Smooth muscle cell (in vitro differentiated cells): ENCODE measurements around the gene ANAPC1. TPM values are rescaled to one million over a fixed set of nuclear protein-coding genes. Genes with fewer than 3 reads are reported as not detected.

Experiments used
- DNase-seq: peaks from one replicate; lab custom pipeline; 2025; ENCODE audit not compliant: unreplicated experiment; lab: John Stamatoyannopoulos, UW
- H2AFZ ChIP-seq: fragments of 200-600 bp; sonication (generic); 2 replicates; pipeline ENCODE4 v1.6.0; 2016; ENCODE audit warnings: antibody characterized with exemption, low read depth, mild to moderate bottlenecking
- H3F3A ChIP-seq: fragments of 200-600 bp; sonication (generic); 2 replicates; pipeline ENCODE4 v1.6.0; 2017; ENCODE audit warnings: antibody characterized with exemption, low read depth
- H3K27ac ChIP-seq: fragments of 200-600 bp; sonication (generic); 2 replicates; pipeline ENCODE4 v1.5.1; 2016; ENCODE audit warnings: low read depth, mild to moderate bottlenecking
- H3K27me3 ChIP-seq: fragments of 200-600 bp; sonication (generic); 2 replicates; pipeline ENCODE4 v1.6.1; 2016; ENCODE audit warnings: low read depth, mild to moderate bottlenecking
- H3K36me3 ChIP-seq: fragments of 200-600 bp; sonication (generic); 2 replicates; pipeline ENCODE4 v1.5.1; 2016; ENCODE audit warnings: low read depth
- H3K4me1 ChIP-seq: fragments of 200-600 bp; sonication (generic); 2 replicates; pipeline ENCODE4 v1.5.1; 2016; ENCODE audit warnings: low read depth
- H3K4me2 ChIP-seq: fragments of 200-600 bp; sonication (generic); 2 replicates; pipeline ENCODE4 v1.6.0; 2016; ENCODE audit warnings: mild to moderate bottlenecking
- H3K4me3 ChIP-seq: fragments of 200-600 bp; sonication (generic); 2 replicates; pipeline ENCODE4 v1.5.1; 2016; ENCODE audit warnings: mild to moderate bottlenecking
- H3K79me2 ChIP-seq: fragments of 200-600 bp; sonication (generic); 2 replicates; pipeline ENCODE4 v1.6.0; 2016; ENCODE audit warnings: low read depth, mild to moderate bottlenecking
- H3K9ac ChIP-seq: fragments of 200-600 bp; sonication (generic); 2 replicates; pipeline ENCODE4 v1.6.0; 2016; ENCODE audit warnings: low read depth
- H3K9me3 ChIP-seq: fragments of 200-600 bp; sonication (generic); replicated peaks from 2 replicates; pipeline ENCODE4 v1.5.1; 2016; ENCODE audit warnings: low read depth
- H4K20me1 ChIP-seq: fragments of 200-600 bp; sonication (generic); 2 replicates; pipeline ENCODE4 v1.6.0; 2016; ENCODE audit warnings: low read depth
- WGBS: methylation state at CpG from one replicate; pipeline ENCODE4 v1.1.7; 2016; ENCODE audit warnings: low lambda C conversion rate; 5-methylcytosine and 5-hydroxymethylcytosine counted together
- polyA plus RNA-seq: library from polyadenylated mRNA; unstranded; fragments of >200 nt; fragmentation: Nextera tagmentation; extraction: Ambion mirVana; gene quantifications from 2 replicates; pipeline ENCODE4 v1.2.1, GENCODE V29; 2016
- total RNA-seq: library from RNA; depleted of rRNA; stranded (reverse); fragments of >200 nt; gene quantifications from 2 replicates; pipeline ENCODE4 v1.2.3, GENCODE V29; 2014
- TF ChIP-seq, protein P1 (sequence below): fragments of 200-600 bp; sonication (generic); IDR thresholded peaks from 2 replicates; pipeline ENCODE4 v1.5.1; 2017; ENCODE audit warnings: borderline replicate concordance, mild to moderate bottlenecking, antibody characterized with exemption; ENCODE audit not compliant: insufficient read depth, poor library complexity, severe bottlenecking

Gene ANAPC1, protein sequence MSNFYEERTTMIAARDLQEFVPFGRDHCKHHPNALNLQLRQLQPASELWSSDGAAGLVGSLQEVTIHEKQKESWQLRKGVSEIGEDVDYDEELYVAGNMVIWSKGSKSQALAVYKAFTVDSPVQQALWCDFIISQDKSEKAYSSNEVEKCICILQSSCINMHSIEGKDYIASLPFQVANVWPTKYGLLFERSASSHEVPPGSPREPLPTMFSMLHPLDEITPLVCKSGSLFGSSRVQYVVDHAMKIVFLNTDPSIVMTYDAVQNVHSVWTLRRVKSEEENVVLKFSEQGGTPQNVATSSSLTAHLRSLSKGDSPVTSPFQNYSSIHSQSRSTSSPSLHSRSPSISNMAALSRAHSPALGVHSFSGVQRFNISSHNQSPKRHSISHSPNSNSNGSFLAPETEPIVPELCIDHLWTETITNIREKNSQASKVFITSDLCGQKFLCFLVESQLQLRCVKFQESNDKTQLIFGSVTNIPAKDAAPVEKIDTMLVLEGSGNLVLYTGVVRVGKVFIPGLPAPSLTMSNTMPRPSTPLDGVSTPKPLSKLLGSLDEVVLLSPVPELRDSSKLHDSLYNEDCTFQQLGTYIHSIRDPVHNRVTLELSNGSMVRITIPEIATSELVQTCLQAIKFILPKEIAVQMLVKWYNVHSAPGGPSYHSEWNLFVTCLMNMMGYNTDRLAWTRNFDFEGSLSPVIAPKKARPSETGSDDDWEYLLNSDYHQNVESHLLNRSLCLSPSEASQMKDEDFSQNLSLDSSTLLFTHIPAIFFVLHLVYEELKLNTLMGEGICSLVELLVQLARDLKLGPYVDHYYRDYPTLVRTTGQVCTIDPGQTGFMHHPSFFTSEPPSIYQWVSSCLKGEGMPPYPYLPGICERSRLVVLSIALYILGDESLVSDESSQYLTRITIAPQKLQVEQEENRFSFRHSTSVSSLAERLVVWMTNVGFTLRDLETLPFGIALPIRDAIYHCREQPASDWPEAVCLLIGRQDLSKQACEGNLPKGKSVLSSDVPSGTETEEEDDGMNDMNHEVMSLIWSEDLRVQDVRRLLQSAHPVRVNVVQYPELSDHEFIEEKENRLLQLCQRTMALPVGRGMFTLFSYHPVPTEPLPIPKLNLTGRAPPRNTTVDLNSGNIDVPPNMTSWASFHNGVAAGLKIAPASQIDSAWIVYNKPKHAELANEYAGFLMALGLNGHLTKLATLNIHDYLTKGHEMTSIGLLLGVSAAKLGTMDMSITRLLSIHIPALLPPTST (N-terminal part only)
- total RNA-seq (33.8 and 39.7 TPM in 2 replicates), polyA plus RNA-seq (8.4 and 11.9 TPM in 2 replicates)

DNA sequence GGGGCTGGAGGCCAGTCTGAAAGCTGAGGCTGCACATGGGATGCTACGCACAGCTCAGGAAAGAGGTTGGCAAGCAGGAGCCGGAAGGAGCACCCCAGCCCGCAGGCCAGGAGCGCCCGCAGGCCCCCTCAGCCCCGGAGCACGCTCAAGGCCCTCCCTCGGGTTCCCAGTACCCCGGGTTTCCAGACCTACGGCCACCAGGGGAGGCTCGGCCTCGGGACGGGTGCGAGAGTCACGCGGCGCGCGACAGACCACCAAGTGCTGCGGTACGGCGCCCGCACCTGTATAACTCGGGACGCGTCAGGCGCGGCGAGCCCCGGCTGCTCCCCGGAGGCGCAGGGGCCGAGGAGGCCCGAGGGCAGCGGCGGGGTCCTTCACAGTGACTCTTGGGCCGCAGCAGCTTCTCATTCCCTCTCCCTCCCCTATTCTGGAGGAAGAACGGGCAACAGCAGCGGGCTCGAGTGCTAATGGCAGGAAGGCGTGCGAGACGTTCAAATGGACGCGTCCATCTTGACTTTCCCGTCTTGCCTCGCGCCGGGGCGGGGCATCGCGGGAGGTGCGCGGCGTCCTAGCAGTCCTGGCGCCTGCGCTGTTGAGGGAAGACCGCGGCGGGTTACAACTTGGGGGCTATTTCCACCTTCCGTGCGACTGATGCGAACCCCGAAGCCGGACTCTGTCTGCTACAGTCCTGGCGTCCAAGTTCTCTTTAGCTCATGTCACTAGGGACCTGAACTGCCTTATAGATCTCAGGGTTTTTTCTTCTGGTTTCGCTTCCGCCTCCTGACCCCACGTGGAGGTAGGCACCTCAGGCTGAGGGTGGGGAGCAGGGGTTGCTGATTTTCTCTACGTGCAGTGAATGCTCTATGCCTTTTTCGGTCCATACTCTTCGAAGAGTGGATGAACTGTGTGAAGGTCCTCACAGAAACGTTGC lies at the start of gene ANAPC1:
TSS of gene ANAPC1 (minus strand) at position 533 of the 931 bp plus-strand sequence. CDS start 3,368 bp downstream, outside the sequence.
- H3F3A ChIP-seq = no peaks in the 10 kb centered on the region
- H3K4me3 ChIP-seq = peak within 1 kb of the TSS; percentile 89
- peak within 1 kb of the TSS; percentile 100 for H2AFZ ChIP-seq
- peak within 1 kb of the TSS; percentile 30 for H3K27ac ChIP-seq
- H3K9ac ChIP-seq = peak within 1 kb of the TSS; percentile 80
- H3K4me1 ChIP-seq = peaks cover 5% of the 10 kb centered on the region
- peak within 1 kb of the TSS; percentile 95 for H3K4me2 ChIP-seq
- 2% methylated on average over 73 of the region's 73 CpGs for WGBS
- H3K36me3 ChIP-seq = no peaks in the 10 kb centered on the region
- H3K9me3 ChIP-seq = no peaks in the 10 kb centered on the region
- peaks cover 19% of the 10 kb centered on the region for H3K79me2 ChIP-seq
- H3K27me3 ChIP-seq = no peaks in the 10 kb centered on the region
- no peaks in the 10 kb centered on the region for H4K20me1 ChIP-seq
- TF ChIP-seq, protein P1, sequence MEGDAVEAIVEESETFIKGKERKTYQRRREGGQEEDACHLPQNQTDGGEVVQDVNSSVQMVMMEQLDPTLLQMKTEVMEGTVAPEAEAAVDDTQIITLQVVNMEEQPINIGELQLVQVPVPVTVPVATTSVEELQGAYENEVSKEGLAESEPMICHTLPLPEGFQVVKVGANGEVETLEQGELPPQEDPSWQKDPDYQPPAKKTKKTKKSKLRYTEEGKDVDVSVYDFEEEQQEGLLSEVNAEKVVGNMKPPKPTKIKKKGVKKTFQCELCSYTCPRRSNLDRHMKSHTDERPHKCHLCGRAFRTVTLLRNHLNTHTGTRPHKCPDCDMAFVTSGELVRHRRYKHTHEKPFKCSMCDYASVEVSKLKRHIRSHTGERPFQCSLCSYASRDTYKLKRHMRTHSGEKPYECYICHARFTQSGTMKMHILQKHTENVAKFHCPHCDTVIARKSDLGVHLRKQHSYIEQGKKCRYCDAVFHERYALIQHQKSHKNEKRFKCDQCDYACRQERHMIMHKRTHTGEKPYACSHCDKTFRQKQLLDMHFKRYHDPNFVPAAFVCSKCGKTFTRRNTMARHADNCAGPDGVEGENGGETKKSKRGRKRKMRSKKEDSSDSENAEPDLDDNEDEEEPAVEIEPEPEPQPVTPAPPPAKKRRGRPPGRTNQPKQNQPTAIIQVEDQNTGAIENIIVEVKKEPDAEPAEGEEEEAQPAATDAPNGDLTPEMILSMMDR = no peak
- DNase-seq = peak; percentile 50

DNA sequence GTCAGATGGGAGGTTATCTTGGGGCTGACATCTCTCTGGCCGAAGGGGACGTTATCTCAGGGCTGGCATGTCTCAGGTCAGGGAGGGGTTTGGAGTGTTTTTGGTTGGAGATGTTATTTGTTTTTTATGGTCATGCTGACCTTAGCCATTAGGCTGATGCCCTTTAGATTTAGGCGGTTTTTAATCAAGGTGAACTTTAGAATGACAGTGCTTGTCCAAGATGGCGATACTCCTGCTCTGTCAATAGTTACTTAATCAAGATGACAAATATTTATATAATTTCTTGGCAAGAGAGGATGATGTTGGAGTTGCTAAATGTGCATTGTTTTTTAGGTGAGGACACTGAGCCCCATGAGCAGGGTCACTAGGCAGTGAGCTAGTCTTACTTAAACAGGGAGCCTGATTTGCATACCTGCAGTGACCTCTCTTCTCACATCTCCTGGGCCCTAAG lies 48.9 kb upstream of the ANAPC1 start:
- Histone ChIP-seq H4K20me1 (no peaks in the 10 kb centered on the region), H3K4me1 (no peaks in the 10 kb centered on the region), H3K9me3 (no peaks in the 10 kb centered on the region), H3K4me2 (no peak overlapping the region), H3K9ac (no peak overlapping the region), H2AFZ (no peak overlapping the region), H3K36me3 (no peaks in the 10 kb centered on the region), H3K4me3 (no peak overlapping the region), H3K27me3 (no peaks in the 10 kb centered on the region), H3K79me2 (peaks cover 8% of the 10 kb centered on the region), H3F3A (no peaks in the 10 kb centered on the region), H3K27ac (no peak overlapping the region)
- DNase-seq = no peak
- 82% methylated on average over 4 of the region's 4 CpGs for WGBS
- TF ChIP-seq, protein P1 = no peak

DNA sequence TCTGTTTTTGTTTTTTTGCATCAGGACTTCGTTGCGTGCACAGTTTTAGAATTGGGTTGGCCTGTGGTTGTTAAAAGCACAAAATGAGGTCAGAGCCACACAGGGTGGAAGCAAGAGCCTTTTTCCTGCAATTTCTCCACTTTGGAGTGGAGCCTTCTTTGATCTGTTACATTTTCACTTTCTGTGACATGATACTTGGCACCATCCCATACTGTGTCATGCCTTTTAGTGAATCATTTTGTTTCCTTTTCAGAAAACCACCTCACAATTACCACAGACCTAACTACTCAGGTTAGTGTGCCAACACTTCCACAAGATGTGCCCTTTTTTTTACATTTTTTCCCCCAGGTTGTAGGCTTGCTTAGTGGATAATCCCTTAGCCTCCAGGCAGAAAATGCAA lies 46.9 kb upstream of the ANAPC1 start:
- Histone ChIP-seq H3F3A (peaks cover 11% of the 10 kb centered on the region), H3K27ac (peak overlapping the region; percentile 56), H3K9me3 (no peaks in the 10 kb centered on the region), H3K4me2 (peak overlapping the region; percentile 6), H3K9ac (no peak overlapping the region), H3K36me3 (no peaks in the 10 kb centered on the region), H3K4me1 (no peaks in the 10 kb centered on the region), H3K27me3 (no peaks in the 10 kb centered on the region), H3K4me3 (no peak overlapping the region), H4K20me1 (no peaks in the 10 kb centered on the region), H3K79me2 (peaks cover 8% of the 10 kb centered on the region), H2AFZ (no peak overlapping the region)
- TF ChIP-seq, protein P1 = no peak
- 53% methylated on average over 2 of the region's 2 CpGs for WGBS
- DNase-seq = no peak
